Upper lobe of right lung (tissue), 1 donor: ENCODE results near the gene HAPSTR1. TPM values are rescaled to one million over a fixed set of nuclear protein-coding genes. Genes with fewer than 3 reads are reported as not detected.
"Not testable (repeated sequence)": the region's sequence is repeated elsewhere in the genome, so short reads cannot be mapped to it uniquely, and the experiment has no call there.

Experiments
- ATAC-seq: fragments of 200-7000 bp; cut with Tn5 transposase; one replicate; pipeline ENCODE4 v1.9.1; 2020; ENCODE audit warnings: mild to moderate bottlenecking, moderate library complexity
- DNase-seq: peaks from one replicate; pipeline ENCODE4 v3.0.0-alpha.2; 2020
- H3K27ac ChIP-seq: fragments of 200-600 bp; one replicate; pipeline ENCODE4 v1.8.0; 2022
- H3K27me3 ChIP-seq: fragments of 200-600 bp; one replicate; pipeline ENCODE4 v1.8.0; 2022; ENCODE audit warnings: mild to moderate bottlenecking
- H3K36me3 ChIP-seq: fragments of 200-600 bp; one replicate; pipeline ENCODE4 v1.8.0; 2022
- H3K4me1 ChIP-seq: fragments of 200-600 bp; one replicate; pipeline ENCODE4 v1.8.0; 2022
- H3K4me3 ChIP-seq: fragments of 200-600 bp; one replicate; pipeline ENCODE4 v1.8.0; 2022; ENCODE audit warnings: mild to moderate bottlenecking
- H3K9me3 ChIP-seq: fragments of 200-600 bp; one replicate; pipeline ENCODE4 v1.8.0; 2022
- intact Hi-C: fragments of 100-400 bp; cut with DNase I; formaldehyde crosslinking; loops from one replicate; pipeline ENCODE4 v1.11.0; 2022
- total RNA-seq: library from RNA; stranded (reverse); fragmentation: NEBNext Ultra II Directional; extraction: Animal tissue kit (Norgen Biotek cat#: 25700); gene quantifications from one replicate; pipeline ENCODE4 v1.2.1, GENCODE V29; 2021
- TF ChIP-seq, protein P1 (sequence below): fragments of 200-600 bp; IDR thresholded peaks from one replicate; pipeline ENCODE4 v1.8.0; 2022; ENCODE audit warnings: antibody characterized with exemption
- donor health status: DM: no; HTN: yes; CAD: no; lungs with severe emphysema.

Gene HAPSTR1
- total RNA-seq, 1 donor from 2014 or later, result 49.7 TPM

DNA sequence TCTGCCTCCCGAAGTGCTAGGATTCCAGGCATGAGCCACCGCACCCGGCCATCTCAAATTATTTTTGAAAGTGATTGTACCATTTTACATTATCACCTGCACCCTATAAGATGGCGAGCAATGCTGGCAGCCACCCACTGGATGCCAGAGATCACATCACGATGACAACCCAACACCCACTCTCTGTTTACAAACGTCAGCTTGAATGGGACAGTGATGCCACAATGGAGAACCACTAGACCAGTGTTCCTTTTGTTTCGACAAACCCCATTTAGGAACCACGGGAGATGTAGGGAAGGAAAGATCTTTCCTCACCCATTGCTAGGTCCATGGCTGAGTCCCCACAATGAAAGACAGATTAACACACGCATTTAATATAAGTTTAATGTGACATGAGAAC lies 20.1 kb upstream of the HAPSTR1 start:
- intact Hi-C loops, result no loop called here

DNA sequence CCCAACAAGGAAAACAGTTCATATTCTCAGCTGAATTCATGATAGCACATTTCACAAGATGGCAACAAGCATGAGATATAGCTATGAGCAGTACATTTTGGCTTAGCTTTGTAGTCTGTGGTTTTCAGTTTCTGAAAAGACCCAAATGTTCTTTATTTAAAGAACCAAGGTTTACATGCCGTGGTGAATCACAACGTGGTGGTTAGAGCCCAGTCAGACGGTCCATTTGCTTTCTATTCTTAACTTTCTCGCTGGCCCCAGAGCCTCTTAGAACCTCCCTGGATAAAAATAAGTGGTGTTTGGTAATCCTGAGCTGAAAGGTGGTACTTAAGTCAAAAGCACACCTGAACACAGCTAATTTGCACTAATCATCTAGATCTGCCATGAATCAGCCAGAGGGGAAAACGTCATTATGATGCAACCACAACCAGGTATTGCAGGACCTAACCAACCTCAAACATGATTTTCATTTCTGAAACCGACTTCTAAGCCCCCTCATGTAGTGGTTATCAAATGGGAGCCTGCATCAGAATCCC lies 18.6 kb upstream of the HAPSTR1 start:
- DNase-seq, result no peak
- Histone ChIP-seq H3K27ac (no peak overlapping the region), H3K4me1 (no peaks in the 10 kb centered on the region), H3K27me3 (no peaks in the 10 kb centered on the region), H3K4me3 (no peak overlapping the region), H3K36me3 (no peaks in the 10 kb centered on the region), H3K9me3 (no peaks in the 10 kb centered on the region)
- ATAC-seq, result peak; percentile 52
- intact Hi-C loops, result no loop called here
- TF ChIP-seq, protein P1, sequence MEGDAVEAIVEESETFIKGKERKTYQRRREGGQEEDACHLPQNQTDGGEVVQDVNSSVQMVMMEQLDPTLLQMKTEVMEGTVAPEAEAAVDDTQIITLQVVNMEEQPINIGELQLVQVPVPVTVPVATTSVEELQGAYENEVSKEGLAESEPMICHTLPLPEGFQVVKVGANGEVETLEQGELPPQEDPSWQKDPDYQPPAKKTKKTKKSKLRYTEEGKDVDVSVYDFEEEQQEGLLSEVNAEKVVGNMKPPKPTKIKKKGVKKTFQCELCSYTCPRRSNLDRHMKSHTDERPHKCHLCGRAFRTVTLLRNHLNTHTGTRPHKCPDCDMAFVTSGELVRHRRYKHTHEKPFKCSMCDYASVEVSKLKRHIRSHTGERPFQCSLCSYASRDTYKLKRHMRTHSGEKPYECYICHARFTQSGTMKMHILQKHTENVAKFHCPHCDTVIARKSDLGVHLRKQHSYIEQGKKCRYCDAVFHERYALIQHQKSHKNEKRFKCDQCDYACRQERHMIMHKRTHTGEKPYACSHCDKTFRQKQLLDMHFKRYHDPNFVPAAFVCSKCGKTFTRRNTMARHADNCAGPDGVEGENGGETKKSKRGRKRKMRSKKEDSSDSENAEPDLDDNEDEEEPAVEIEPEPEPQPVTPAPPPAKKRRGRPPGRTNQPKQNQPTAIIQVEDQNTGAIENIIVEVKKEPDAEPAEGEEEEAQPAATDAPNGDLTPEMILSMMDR, result no peak

More for the DNA sequence above, 20.1 kb upstream of the HAPSTR1 start:
- H3K27me3 ChIP-seq, result no peaks in the 10 kb centered on the region
- H3K27ac ChIP-seq, result no peak overlapping the region
- no peaks in the 10 kb centered on the region for H3K36me3 ChIP-seq
- no peaks in the 10 kb centered on the region for H3K9me3 ChIP-seq
- DNase-seq (no peak), ATAC-seq (no peak)
- TF ChIP-seq, protein P1, result no peak
- H3K4me3 ChIP-seq, result no peak overlapping the region
- no peaks in the 10 kb centered on the region for H3K4me1 ChIP-seq

DNA sequence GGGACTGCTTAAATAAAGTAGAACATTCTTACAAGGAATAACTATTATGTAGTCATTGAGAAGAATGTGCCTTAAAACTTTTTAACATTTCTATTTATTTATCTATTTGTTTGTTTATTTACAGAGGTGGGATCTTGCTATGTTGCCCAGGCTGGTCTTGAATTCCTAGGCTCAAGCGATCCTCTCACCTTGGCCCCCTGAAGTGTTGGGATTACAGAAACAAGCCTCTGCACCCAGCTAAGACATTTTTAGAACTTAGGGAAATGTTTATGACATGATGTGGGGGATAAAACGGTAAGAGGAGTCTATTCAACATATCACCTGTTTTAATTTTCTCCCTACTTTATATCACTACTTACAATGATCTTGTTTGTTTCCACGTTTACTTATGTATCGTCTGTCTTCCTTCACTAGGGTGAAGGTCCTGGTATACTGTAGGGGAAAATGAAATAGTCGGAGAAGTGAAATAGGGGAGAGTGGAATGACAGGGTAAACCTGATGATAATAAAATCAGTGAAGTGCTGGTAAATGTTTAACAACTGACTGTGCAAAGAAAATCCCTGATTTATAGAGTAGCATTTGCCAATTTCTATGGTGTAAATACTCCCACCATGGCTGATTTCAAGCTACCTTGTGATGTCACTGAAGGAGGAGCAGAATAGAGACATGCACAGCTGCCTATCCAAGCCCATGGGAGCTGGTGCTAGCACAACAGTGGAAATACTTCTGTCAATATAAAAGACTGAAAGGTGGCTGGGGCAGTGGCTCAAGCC lies 16.0 kb upstream of the HAPSTR1 start:
- H3K9me3 ChIP-seq, result no peaks in the 10 kb centered on the region
- TF ChIP-seq, protein P1, result no peak
- no peak overlapping the region for H3K4me3 ChIP-seq
- H3K27ac ChIP-seq, result no peak overlapping the region
- no peaks in the 10 kb centered on the region for H3K27me3 ChIP-seq
- intact Hi-C loops, result no loop called here
- DNase-seq (no peak), ATAC-seq (no peak)
- no peaks in the 10 kb centered on the region for H3K36me3 ChIP-seq
- H3K4me1 ChIP-seq, result no peaks in the 10 kb centered on the region

DNA sequence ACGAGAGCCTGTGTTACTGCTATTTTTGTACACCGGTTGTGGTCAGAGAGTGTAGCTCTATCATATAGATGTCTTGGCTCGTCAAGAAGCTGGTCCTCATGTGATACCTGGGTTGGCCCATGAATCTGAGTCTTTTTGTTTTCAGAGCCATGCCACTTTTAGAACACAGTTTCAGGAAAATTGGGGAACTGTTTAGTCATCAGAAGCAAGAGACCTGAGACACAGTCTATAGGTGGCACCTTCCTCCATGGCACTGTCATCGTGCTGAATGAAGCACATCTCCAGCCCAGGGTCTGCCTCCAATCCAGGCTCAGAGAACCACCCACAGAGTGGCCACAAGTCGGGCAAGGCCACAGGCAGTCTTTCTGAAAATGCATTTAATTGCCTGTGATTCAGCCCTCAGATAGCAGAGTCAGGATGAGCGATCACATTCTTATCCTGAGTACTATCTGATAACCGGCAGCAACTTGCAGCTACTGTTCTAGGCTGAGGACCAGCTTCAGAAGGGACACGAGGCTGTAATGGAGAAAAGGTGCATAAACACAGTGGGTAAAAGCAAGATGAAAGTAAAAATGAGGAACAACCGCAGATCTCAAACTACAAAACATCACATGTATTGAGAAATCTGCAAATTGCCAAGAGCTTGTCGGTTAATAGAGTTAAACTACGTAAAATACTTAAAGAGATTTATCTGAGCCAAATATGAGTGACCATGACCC lies 14.2 kb upstream of the HAPSTR1 start:
- Histone ChIP-seq H3K36me3 (no peaks in the 10 kb centered on the region), H3K4me1 (no peaks in the 10 kb centered on the region), H3K27ac (peak overlapping the region; percentile 30), H3K27me3 (no peaks in the 10 kb centered on the region), H3K9me3 (no peaks in the 10 kb centered on the region), H3K4me3 (no peak overlapping the region)
- TF ChIP-seq, protein P1, result no peak
- intact Hi-C loops, result no loop called here
- ATAC-seq (peak; percentile 19), DNase-seq (no peak)

DNA sequence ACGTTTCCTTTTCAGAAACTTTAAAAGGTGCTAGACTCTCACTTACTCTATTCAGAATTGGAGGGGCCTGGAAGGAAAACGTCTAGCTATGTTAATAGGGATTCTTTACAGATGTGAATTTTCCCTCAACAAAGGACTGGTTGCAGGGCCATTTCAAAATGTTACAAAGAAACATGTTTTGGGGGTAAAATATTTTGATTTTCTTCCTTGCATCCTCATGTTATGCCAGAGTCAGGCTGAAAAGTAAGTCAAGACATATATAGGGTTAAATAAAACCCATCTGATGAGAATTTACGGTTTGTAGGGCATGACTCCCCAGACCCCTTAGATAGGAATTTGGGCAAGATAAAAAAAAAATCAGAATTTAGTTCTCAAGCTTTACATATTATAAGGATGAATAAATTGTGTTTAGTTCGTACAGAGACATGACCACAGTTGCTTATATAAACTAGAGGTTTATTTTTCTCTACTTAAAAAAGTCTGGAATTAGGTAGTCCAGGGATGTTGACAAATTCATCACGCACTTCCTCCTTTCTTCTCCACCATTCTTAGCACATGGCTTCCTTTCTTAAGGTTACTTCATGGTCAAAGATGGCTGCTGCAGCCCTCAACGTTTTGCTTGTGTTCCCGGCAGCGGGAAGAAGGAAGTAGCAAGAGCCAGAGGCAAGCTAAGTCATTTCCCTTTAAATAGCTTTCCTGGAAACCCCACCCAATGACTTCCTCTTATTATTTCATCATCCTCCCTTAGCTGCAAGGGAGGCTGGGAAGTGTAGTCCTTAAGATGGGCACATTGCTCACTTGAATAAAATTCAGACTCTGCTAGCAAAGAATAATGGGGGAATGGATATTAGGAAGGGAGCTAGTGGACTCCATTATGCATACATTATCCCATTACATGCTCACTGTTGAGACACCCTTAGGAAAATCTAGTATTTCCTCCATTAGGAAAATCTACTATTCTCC lies 12.7 kb upstream of the HAPSTR1 start:
- intact Hi-C loops, H3K27me3 ChIP-seq, H3K36me3 ChIP-seq, H3K4me1 ChIP-seq, H3K4me3 ChIP-seq, DNase-seq, H3K9me3 ChIP-seq, H3K27ac ChIP-seq: not testable (repeated sequence)
- ATAC-seq, result peak; percentile 94
